DMS79 treated with DMSO at 0.1 percent for 48 hours (cell line): ENCODE results near the gene WDHD1.
"Not testable (repeated sequence)": the region's sequence is repeated elsewhere in the genome, so short reads cannot be mapped to it uniquely, and the experiment has no call there.

Source experiments
- DNase-seq: peaks from one replicate; lab custom pipeline; 2025; lab: John Stamatoyannopoulos, UW

Gene WDHD1

GRCh38 chr14:54947230-54947629, 79.7 kb downstream of the WDHD1 start:
- no peak for DNase-seq

- no peak for DNase-seq
Measured at GRCh38 chr14:54946500-54946899, 80.4 kb downstream of the WDHD1 start.

- DNase-seq = no peak
Measured at GRCh38 chr14:54944737-54945391, 82.0 kb downstream of the WDHD1 start.

- DNase-seq = no peak
Measured at GRCh38 chr14:54942913-54943312, 84.0 kb downstream of the WDHD1 start.

GRCh38 chr14:54936816-54937215, 90.1 kb downstream of the WDHD1 start:
- no peak for DNase-seq

GRCh38 chr14:54935958-54936357, 90.9 kb downstream of the WDHD1 start:
- no peak for DNase-seq

GRCh38 chr14:54935100-54935499, 91.8 kb downstream of the WDHD1 start:
- DNase-seq = no peak

GRCh38 chr14:54933006-54933405, 93.9 kb downstream of the WDHD1 start:
- DNase-seq = peak; percentile 62

GRCh38 chr14:54931598-54932340, 95.1 kb downstream of the WDHD1 start:
- DNase-seq = no peak

GRCh38 chr14:54931101-54931500, 95.8 kb downstream of the WDHD1 start:
- DNase-seq = no peak

GRCh38 chr14:54929556-54929955, 97.3 kb downstream of the WDHD1 start:
- peak; percentile 83 for DNase-seq

GRCh38 chr14:54928216-54928615, 98.7 kb downstream of the WDHD1 start:
- DNase-seq = no peak

GRCh38 chr14:54927551-54927950, 99.3 kb downstream of the WDHD1 start:
- DNase-seq = no peak

GRCh38 chr14:54926570-54926969, 100.3 kb downstream of the WDHD1 start:
- not testable (repeated sequence) for DNase-seq

- no peak for DNase-seq
Measured at GRCh38 chr14:54922598-54922997, 104.3 kb downstream of the WDHD1 start.

- peak; percentile 95 for DNase-seq
Measured at GRCh38 chr14:54920052-54920451, 106.8 kb downstream of the WDHD1 start.

GRCh38 chr14:54919330-54919729, 107.6 kb downstream of the WDHD1 start:
- no peak for DNase-seq

GRCh38 chr14:54918427-54918826, 108.5 kb downstream of the WDHD1 start:
- no peak for DNase-seq

- DNase-seq = no peak
Measured at GRCh38 chr14:54916101-54916500, 110.8 kb downstream of the WDHD1 start.

GRCh38 chr14:54909817-54910558, 116.9 kb downstream of the WDHD1 start:
- DNase-seq = no peak

- DNase-seq = not testable (repeated sequence)
Measured at GRCh38 chr14:54908973-54909372, 117.9 kb downstream of the WDHD1 start.

GRCh38 chr14:54908190-54908589, 118.7 kb downstream of the WDHD1 start:
- DNase-seq = no peak

- no peak for DNase-seq
Measured at GRCh38 chr14:54906075-54906474, 120.8 kb downstream of the WDHD1 start.
